GM23248 (cell line): ENCODE data around the gene HOXA11. TPM values are rescaled to one million over a fixed set of nuclear protein-coding genes. Genes with fewer than 3 reads are reported as not detected.
A peak's percentile ranks its signal among the peaks of the same experiment; 100 is the strongest.

Experiments
- DNase-seq: peaks from one replicate; pipeline ENCODE4 v3.0.0-alpha.2; 2015
- H2AFZ ChIP-seq: fragments of 200-600 bp; sonication (generic); 2 replicates; pipeline ENCODE4 v1.6.1; 2016; ENCODE audit warnings: antibody characterized with exemption
- H3F3A ChIP-seq: fragments of 200-600 bp; sonication (generic); 2 replicates; pipeline ENCODE4 v1.6.1; 2016; ENCODE audit warnings: mild to moderate bottlenecking, antibody characterized with exemption, mixed run types; ENCODE audit not compliant: insufficient read depth
- H3K27ac ChIP-seq: fragments of 200-600 bp; sonication (generic); 2 replicates; pipeline ENCODE4 v1.5.1; 2016; ENCODE audit warnings: mild to moderate bottlenecking
- H3K27me3 ChIP-seq: fragments of 200-600 bp; sonication (generic); replicated peaks from 2 replicates; pipeline ENCODE4 v1.6.1; 2016; ENCODE audit warnings: mild to moderate bottlenecking; ENCODE audit not compliant: insufficient read depth
- H3K36me3 ChIP-seq: fragments of 200-600 bp; sonication (generic); 2 replicates; pipeline ENCODE4 v1.6.1; 2016; ENCODE audit warnings: low read depth, mild to moderate bottlenecking
- H3K4me1 ChIP-seq: fragments of 200-600 bp; sonication (generic); 2 replicates; pipeline ENCODE4 v1.6.1; 2016; ENCODE audit warnings: mild to moderate bottlenecking; ENCODE audit not compliant: insufficient read depth
- H3K4me2 ChIP-seq: fragments of 200-600 bp; sonication (generic); one replicate; pipeline ENCODE4 v1.6.1; 2016; ENCODE audit warnings: mild to moderate bottlenecking; ENCODE audit not compliant: unreplicated experiment
- H3K4me3 ChIP-seq: fragments of 200-600 bp; sonication (generic); 2 replicates; pipeline ENCODE4 v1.5.1; 2016; ENCODE audit warnings: mild to moderate bottlenecking
- H3K79me2 ChIP-seq: fragments of 200-600 bp; sonication (generic); 2 replicates; pipeline ENCODE4 v1.6.1; 2016; ENCODE audit warnings: mild to moderate bottlenecking; ENCODE audit not compliant: insufficient read depth
- H3K9ac ChIP-seq: fragments of 200-600 bp; sonication (generic); 2 replicates; pipeline ENCODE4 v1.6.1; 2016; ENCODE audit warnings: mild to moderate bottlenecking
- H3K9me2 ChIP-seq: fragments of 200-600 bp; sonication (generic); 2 replicates; pipeline ENCODE4 v1.6.1; 2016; ENCODE audit warnings: mixed run types, mild to moderate bottlenecking, moderate library complexity; ENCODE audit not compliant: insufficient read depth
- H3K9me3 ChIP-seq: fragments of 200-600 bp; sonication (generic); one replicate; pipeline ENCODE4 v1.6.1; 2017; ENCODE audit warnings: low read depth
- H4K20me1 ChIP-seq: fragments of 200-600 bp; sonication (generic); 2 replicates; pipeline ENCODE4 v1.6.0; 2016; ENCODE audit not compliant: insufficient read depth
- EZH2 ChIP-seq: fragments of 200-600 bp; sonication (generic); IDR thresholded peaks from 2 replicates; pipeline ENCODE4 v1.6.1; 2018; ENCODE audit warnings: antibody characterized with exemption, mild to moderate bottlenecking; ENCODE audit not compliant: insufficient read depth, poor library complexity, severe bottlenecking
- EZH2phosphoT487 ChIP-seq: fragments of 200-600 bp; sonication (generic); IDR thresholded peaks from 2 replicates; pipeline ENCODE4 v1.6.1; 2018; ENCODE audit warnings: antibody characterized with exemption, moderate library complexity, mild to moderate bottlenecking, low read depth; ENCODE audit not compliant: insufficient read depth
- WGBS, 2 experiments: methylation state at CpG; one replicate each; pipeline ENCODE4 v1.1.6; 2015 to 2017; ENCODE audit warnings: low lambda C conversion rate in 2 of 2, low coverage in 1 of 2; ENCODE audit errors: missing lambda C conversion rate in 2 of 2; 5-methylcytosine and 5-hydroxymethylcytosine counted together
- in situ Hi-C: fragments of 300-500 bp; cut with MboI; formaldehyde crosslinking; loops from 2 replicates; pipeline ENCODE4 v1.15.0; 2020
- polyA plus RNA-seq: library from polyadenylated mRNA; unstranded; fragments of >200 nt; fragmentation: Nextera tagmentation; extraction: Ambion mirVana; gene quantifications from 2 replicates; pipeline ENCODE4 v1.2.1, GENCODE V29; 2016
- total RNA-seq: library from RNA; depleted of rRNA; stranded (reverse); fragments of >200 nt; shearing (Covaris generic); gene quantifications from 2 replicates; pipeline ENCODE4 v1.2.3, GENCODE V29; 2014

HOXA11 gene
- total and polyA plus RNA-seq, 2 experiments from 2014 or later, result 8.0 to 8.3 TPM

- H4K20me1 ChIP-seq, result no peaks in the 10 kb centered on the region
- WGBS, 2 experiments, result 42 to 43% methylated on average over 13 of the region's 13 CpGs
- peak overlapping the region; percentile 88 for H2AFZ ChIP-seq
- peaks cover 98% of the 10 kb centered on the region for H3K79me2 ChIP-seq
- no peaks in the 10 kb centered on the region for H3K9me3 ChIP-seq
- peak overlapping the region; percentile 87 for H3K9ac ChIP-seq
- H3K9me2 ChIP-seq, result no peaks in the 10 kb centered on the region
- in situ Hi-C loops, result loop anchor here (10.0 kb wide), 3 partner anchors 295 to 1285 kb away; no protein-coding TSS in a partner anchor
- no peaks in the 10 kb centered on the region for H3K27me3 ChIP-seq
- DNase-seq, result no peak
- peaks cover 29% of the 10 kb centered on the region for H3F3A ChIP-seq
- H3K4me1 ChIP-seq, result peaks cover 32% of the 10 kb centered on the region
- TF ChIP-seq EZH2, result no peak
- H3K27ac ChIP-seq, result peak overlapping the region; percentile 86
- H3K4me2 ChIP-seq, result peak overlapping the region; percentile 98
- no peaks in the 10 kb centered on the region for H3K36me3 ChIP-seq
- H3K4me3 ChIP-seq, result peak overlapping the region; percentile 89
Observed at GRCh38 chr7:27149842-27150567, 35.0 kb downstream of the HOXA11 start.

GRCh38 chr7:27148756-27149641, 36.0 kb downstream of the HOXA11 start:
- Histone ChIP-seq H3K9ac (peak overlapping the region; percentile 87), H3K27ac (peak overlapping the region; percentile 86)

GRCh38 chr7:27148031-27148755, 36.8 kb downstream of the HOXA11 start:
- H3K4me3 ChIP-seq, result peak overlapping the region; percentile 89
- H2AFZ ChIP-seq, result peak overlapping the region; percentile 91
- no peaks in the 10 kb centered on the region for H3K9me3 ChIP-seq
- H3K4me2 ChIP-seq, result peak overlapping the region; percentile 98
- peaks cover 31% of the 10 kb centered on the region for H3K4me1 ChIP-seq
- H3K9ac ChIP-seq, result peak overlapping the region; percentile 87
- peak overlapping the region; percentile 86 for H3K27ac ChIP-seq
- no peaks in the 10 kb centered on the region for H4K20me1 ChIP-seq
- peaks cover 24% of the 10 kb centered on the region for H3F3A ChIP-seq
- TF ChIP-seq EZH2phosphoT487 (no peak), EZH2 (no peak)
- in situ Hi-C loops, result no loop called here
- peak; percentile 65 for DNase-seq
- H3K9me2 ChIP-seq, result no peaks in the 10 kb centered on the region
- H3K79me2 ChIP-seq, result peaks cover 95% of the 10 kb centered on the region
- 0 out of 2 replicates have a peak, but pooled peaks cover 7% of the 10 kb centered on the region for H3K36me3 ChIP-seq
- no peaks in the 10 kb centered on the region for H3K27me3 ChIP-seq
- WGBS, 2 experiments, result 9 to 14% methylated on average over 20 to 28 of the region's 28 CpGs

More at GRCh38 chr7:27148756-27149641, 36.0 kb downstream of the HOXA11 start:
- TF ChIP-seq EZH2, result no peak
- 0 out of 2 replicates have a peak, but pooled peaks have one; percentile 5 for TF ChIP-seq EZH2phosphoT487
- no peaks in the 10 kb centered on the region for H3K9me3 ChIP-seq
- no peaks in the 10 kb centered on the region for H3K27me3 ChIP-seq
- H2AFZ ChIP-seq, result peak overlapping the region; percentile 91
- in situ Hi-C loops, result no loop called here
- peaks cover 29% of the 10 kb centered on the region for H3F3A ChIP-seq
- peaks cover 32% of the 10 kb centered on the region for H3K4me1 ChIP-seq
- H3K4me3 ChIP-seq, result peak overlapping the region; percentile 89
- H4K20me1 ChIP-seq, result no peaks in the 10 kb centered on the region
- DNase-seq, result peak; percentile 75
- WGBS, 2 experiments, result 10 to 11% methylated on average over 30 of the region's 30 CpGs
- H3K36me3 ChIP-seq, result 0 out of 2 replicates have a peak, but pooled peaks cover 6% of the 10 kb centered on the region
- peaks cover 95% of the 10 kb centered on the region for H3K79me2 ChIP-seq
- H3K9me2 ChIP-seq, result no peaks in the 10 kb centered on the region
- H3K4me2 ChIP-seq, result peak overlapping the region; percentile 98
